Tibial artery (tissue), 4 donors: ENCODE data around the gene PNKP.
A peak's percentile ranks its signal among the peaks of the same experiment; 100 is the strongest.

Source experiments
- DNase-seq, 2 donors: peaks; one replicate each; pipeline ENCODE4 v3.0.0-alpha.2; 2019
- H3K27ac ChIP-seq, 2 donors: fragments of 200-600 bp; sonication (generic) in 1 of 2; 1 replicate in 1 of 2; 2 replicates in 1 of 2; pipeline ENCODE4 v1.5.1; 2018 to 2019; ENCODE audit warnings: mild to moderate bottlenecking in 1 of 2
- H3K27me3 ChIP-seq, 2 donors: fragments of 200-600 bp; sonication (generic) in 1 of 2; one replicate each; pipeline versions ENCODE4 v1.5.1 to v1.6.0; 2016 to 2019
- H3K36me3 ChIP-seq, 3 donors: fragments of 200-600 bp; sonication (generic) in 2 of 3; one replicate each; pipeline ENCODE4 v1.5.1; 2016 to 2019; ENCODE audit warnings: mild to moderate bottlenecking in 2 of 3
- H3K4me1 ChIP-seq, 4 donors: fragments of 200-600 bp; sonication (generic) in 2 of 4; 1 replicate in 3 of 4; 2 replicates in 1 of 4; pipeline ENCODE4 v1.5.1; 2016 to 2019
- H3K4me3 ChIP-seq, 2 donors: fragments of 200-600 bp; sonication (generic) in 1 of 2; 1 replicate in 1 of 2; 2 replicates in 1 of 2; pipeline ENCODE4 v1.5.1; 2018 to 2019; ENCODE audit warnings: mild to moderate bottlenecking in 2 of 2
- H3K9me3 ChIP-seq, 3 donors: fragments of 200-600 bp; sonication (generic) in 1 of 3; one replicate each; pipeline ENCODE4 v1.5.1; 2016 to 2019
- CTCF ChIP-seq, 2 experiments: fragments of 200-600 bp in 1 of 2; fragments of 450-650 bp in 1 of 2; IDR thresholded peaks; one replicate each; pipeline ENCODE4 v1.5.1; 2017 to 2019; ENCODE audit warnings: antibody characterized with exemption in 2 of 2, mild to moderate bottlenecking in 1 of 2, moderate library complexity in 1 of 2
- intact Hi-C: fragments of 100-400 bp; cut with DNase I; formaldehyde crosslinking; loops from one replicate; pipeline ENCODE4 v1.15.0; 2023; ENCODE audit warnings: low total_unique reads

The PNKP gene

GRCh38 chr19:49871349-49871985, 4.1 kb upstream of the PNKP start:
- Histone ChIP-seq H3K36me3 (peaks cover 0 to 38% (median 6%) of the 10 kb centered on the region in 3 donors), H3K4me1 (peaks cover 0 to 49% (median 35%) of the 10 kb centered on the region in 4 donors), H3K4me3 (no peak overlapping the region), H3K9me3 (no peaks in the 10 kb centered on the region), H3K27me3 (no peaks in the 10 kb centered on the region), H3K27ac (no peak overlapping the region)
- intact Hi-C loops = loop anchor here (5.0 kb wide), 1 partner anchor 54 kb away; the partner anchor contains the start of gene MED25
- no peak for TF ChIP-seq CTCF (IDR thresholded peaks at IDR 0.05)
- DNase-seq = no peak

GRCh38 chr19:49870309-49870901, 3.0 kb upstream of the PNKP start:
- intact Hi-C loops = loop anchor here (5.0 kb wide), 1 partner anchor 53 kb away; the partner anchor contains the start of gene MED25
- DNase-seq = no peak
- H3K4me1 ChIP-seq = peaks cover 0 to 54% (median 41%) of the 10 kb centered on the region in 4 donors
- H3K9me3 ChIP-seq = no peaks in the 10 kb centered on the region
- peak overlapping the region; percentile 53 to 57 for H3K4me3 ChIP-seq
- H3K36me3 ChIP-seq = peaks cover 0 to 38% (median 6%) of the 10 kb centered on the region in 3 donors
- TF ChIP-seq CTCF (IDR thresholded peaks at IDR 0.05) = no peak
- H3K27ac ChIP-seq = peak overlapping the region; percentile 89 to 94
- no peaks in the 10 kb centered on the region for H3K27me3 ChIP-seq

- no peaks in the 10 kb centered on the region for H3K27me3 ChIP-seq
- peaks cover 0 to 41% (median 6%) of the 10 kb centered on the region in 3 donors for H3K36me3 ChIP-seq
- peak; percentile 96 to 99 for DNase-seq
- no peaks in the 10 kb centered on the region for H3K9me3 ChIP-seq
- H3K4me1 ChIP-seq = peaks cover 0 to 54% (median 41%) of the 10 kb centered on the region in 4 donors
- intact Hi-C loops = loop anchor here (5.0 to 10.0 kb wide), 2 partner anchors 52 to 105 kb away; partner anchors contain the start of genes AP2A1, MED25 and TSKS
- H3K4me3 ChIP-seq = peak overlapping the region; percentile 53 to 57
- peak; percentile 18 to 44 for TF ChIP-seq CTCF (IDR thresholded peaks at IDR 0.05)
- H3K27ac ChIP-seq = peak overlapping the region; percentile 89 to 94
Observed at GRCh38 chr19:49869484-49870308, 2.3 kb upstream of the PNKP start.

GRCh38 chr19:49869009-49869483, 1.7 kb upstream of the PNKP start:
- peak overlapping the region; percentile 88 to 89 for H3K27ac ChIP-seq
- peaks cover 0 to 53% (median 38%) of the 10 kb centered on the region in 4 donors for H3K4me1 ChIP-seq
- peaks cover 0 to 41% (median 8%) of the 10 kb centered on the region in 3 donors for H3K36me3 ChIP-seq
- H3K27me3 ChIP-seq = no peaks in the 10 kb centered on the region
- intact Hi-C loops = loop anchor here (10.0 kb wide), 1 partner anchor 104 kb away; the partner anchor contains the start of genes AP2A1 and TSKS
- no peak for TF ChIP-seq CTCF (IDR thresholded peaks at IDR 0.05)
- no peaks in the 10 kb centered on the region for H3K9me3 ChIP-seq
- peak overlapping the region; percentile 36 to 53 for H3K4me3 ChIP-seq
- DNase-seq = no peak

GRCh38 chr19:49864890-49865289, 2.5 kb downstream of the PNKP start:
- Histone ChIP-seq H3K9me3 (no peaks in the 10 kb centered on the region), H3K27me3 (no peaks in the 10 kb centered on the region), H3K27ac (peak overlapping the region in 1 of 2 donors; percentile 88), H3K4me1 (peaks cover 0 to 43% (median 28%) of the 10 kb centered on the region in 4 donors), H3K4me3 (no peak overlapping the region), H3K36me3 (peaks cover 0 to 52% (median 43%) of the 10 kb centered on the region in 3 donors)
- DNase-seq = no peak
- intact Hi-C loops = loop anchor here (10.0 kb wide), 1 partner anchor 100 kb away; the partner anchor contains the start of genes AP2A1 and TSKS
- no peak for TF ChIP-seq CTCF (IDR thresholded peaks at IDR 0.05)
